DND-41 (cell line): ENCODE data around the gene WNT2.

Experiments used
- EZH2 ChIP-seq: IDR thresholded peaks from 3 replicates; pipeline ENCODE4 v1.6.1; 2012; ENCODE audit warnings: borderline replicate concordance, low read depth, mild to moderate bottlenecking, moderate library complexity, low read length, inconsistent platforms; ENCODE audit not compliant: severe bottlenecking
- TF ChIP-seq, protein P1 (sequence below): IDR thresholded peaks from 2 replicates; pipeline ENCODE4 v1.5.1; 2012; ENCODE audit warnings: borderline replicate concordance, low read length, moderate library complexity, mild to moderate bottlenecking; ENCODE audit not compliant: poor library complexity, severe bottlenecking; ENCODE audit errors: extremely low read depth

DNA sequence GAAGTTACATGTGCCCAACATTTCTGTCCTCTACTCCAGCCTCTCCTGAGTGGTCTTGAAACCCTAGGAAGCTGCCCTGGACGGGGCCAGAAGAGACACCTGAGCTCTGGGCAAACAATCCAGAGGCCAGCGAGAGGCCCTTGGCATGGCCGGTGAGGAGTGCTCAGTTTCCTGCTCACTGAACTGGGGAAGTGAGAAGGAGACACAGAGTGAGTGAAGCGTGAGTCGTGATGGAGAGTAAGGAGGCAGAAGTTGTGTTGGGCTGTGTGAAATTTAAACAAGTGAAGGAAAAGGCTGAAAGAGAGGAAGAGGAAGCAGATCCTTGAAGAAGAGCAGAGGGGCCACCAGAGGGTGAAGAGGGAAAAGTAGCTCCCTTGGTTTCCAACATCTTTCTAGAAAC lies 73.2 kb downstream of the WNT2 start:
- TF ChIP-seq, protein P1, sequence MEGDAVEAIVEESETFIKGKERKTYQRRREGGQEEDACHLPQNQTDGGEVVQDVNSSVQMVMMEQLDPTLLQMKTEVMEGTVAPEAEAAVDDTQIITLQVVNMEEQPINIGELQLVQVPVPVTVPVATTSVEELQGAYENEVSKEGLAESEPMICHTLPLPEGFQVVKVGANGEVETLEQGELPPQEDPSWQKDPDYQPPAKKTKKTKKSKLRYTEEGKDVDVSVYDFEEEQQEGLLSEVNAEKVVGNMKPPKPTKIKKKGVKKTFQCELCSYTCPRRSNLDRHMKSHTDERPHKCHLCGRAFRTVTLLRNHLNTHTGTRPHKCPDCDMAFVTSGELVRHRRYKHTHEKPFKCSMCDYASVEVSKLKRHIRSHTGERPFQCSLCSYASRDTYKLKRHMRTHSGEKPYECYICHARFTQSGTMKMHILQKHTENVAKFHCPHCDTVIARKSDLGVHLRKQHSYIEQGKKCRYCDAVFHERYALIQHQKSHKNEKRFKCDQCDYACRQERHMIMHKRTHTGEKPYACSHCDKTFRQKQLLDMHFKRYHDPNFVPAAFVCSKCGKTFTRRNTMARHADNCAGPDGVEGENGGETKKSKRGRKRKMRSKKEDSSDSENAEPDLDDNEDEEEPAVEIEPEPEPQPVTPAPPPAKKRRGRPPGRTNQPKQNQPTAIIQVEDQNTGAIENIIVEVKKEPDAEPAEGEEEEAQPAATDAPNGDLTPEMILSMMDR, result no peak
- TF ChIP-seq EZH2, result no peak
